Caco-2 (cell line): ENCODE measurements around the gene NRCAM. TPM values are rescaled to one million over a fixed set of nuclear protein-coding genes. Genes with fewer than 3 reads are reported as not detected.

Experiments
- BruUV-seq: library from RNA; stranded (reverse); fragments of 400-500 nt; replicated peaks from 2 replicates; lab custom pipeline; 2021; lab: Mats Ljungman, UMichigan
- CTCF ChIA-PET: fragments of 300-600 bp; sonication (Branson Sonifier 250); formaldehyde crosslinking; loops from one replicate; lab custom pipeline; 2022; ENCODE audit warnings: antibody characterized with exemption; lab: Charles Lee
- POLR2A ChIA-PET: fragments of 300-600 bp; sonication (Branson Sonifier 250); formaldehyde crosslinking; loops from one replicate; lab custom pipeline; 2022; ENCODE audit warnings: antibody characterized with exemption; lab: Charles Lee
- DNase-seq, 2 experiments: peaks; one replicate each; pipeline versions ENCODE4 v3.0.0 to v3.0.0-alpha.2; 2020 to 2022
- H3K27me3 ChIP-seq: replicated peaks from 2 replicates; pipeline ENCODE4 v1.6.0; 2011; ENCODE audit warnings: low read length; ENCODE audit not compliant: control insufficient read depth, insufficient read depth
- H3K36me3 ChIP-seq: 2 replicates; pipeline ENCODE4 v1.5.1; 2011; ENCODE audit warnings: low read length; ENCODE audit not compliant: control insufficient read depth, insufficient read depth
- H3K4me1 ChIP-seq: fragments of 250-450 bp; sonication (Bioruptor Pico); 2 replicates; pipeline ENCODE4 v1.5.1; 2020; ENCODE audit warnings: mild to moderate bottlenecking
- H3K4me3 ChIP-seq: 2 replicates; pipeline ENCODE4 v1.5.1; 2011; ENCODE audit warnings: low read depth, mild to moderate bottlenecking, control low read depth, low read length
- H3K9me3 ChIP-seq: fragments of 250-450 bp; sonication (Bioruptor Pico); 2 replicates; pipeline ENCODE4 v1.5.1; 2020; ENCODE audit warnings: mild to moderate bottlenecking, moderate library complexity
- H3K27ac Mint-ChIP-seq: one replicate; pipeline ENCODE4 v1.8.0; 2022; ENCODE audit warnings: mixed read lengths; ENCODE audit not compliant: unreplicated experiment
- H3K27me3 Mint-ChIP-seq: one replicate; pipeline ENCODE4 v1.8.0; 2022; ENCODE audit warnings: mixed read lengths; ENCODE audit not compliant: insufficient read depth, unreplicated experiment
- H3K36me3 Mint-ChIP-seq: one replicate; pipeline ENCODE4 v1.8.0; 2022; ENCODE audit warnings: mild to moderate bottlenecking, mixed read lengths; ENCODE audit not compliant: insufficient read depth, unreplicated experiment
- H3K4me1 Mint-ChIP-seq: one replicate; pipeline ENCODE4 v1.8.0; 2022; ENCODE audit warnings: low read depth, mixed read lengths; ENCODE audit not compliant: unreplicated experiment
- H3K4me3 Mint-ChIP-seq: one replicate; pipeline ENCODE4 v1.8.0; 2022; ENCODE audit warnings: mild to moderate bottlenecking, moderate library complexity, mixed read lengths; ENCODE audit not compliant: unreplicated experiment
- H3K9me3 Mint-ChIP-seq: one replicate; pipeline ENCODE4 v1.8.0; 2022; ENCODE audit warnings: mixed read lengths; ENCODE audit not compliant: unreplicated experiment
- CTCF ChIP-seq, 2 experiments: fragments of 200-600 bp in 1 of 2; IDR thresholded peaks; 1 replicate in 1 of 2; 2 replicates in 1 of 2; pipeline versions ENCODE4 v1.5.1 to v1.8.0; 2011 to 2022; ENCODE audit warnings: antibody characterized with exemption in 1 of 2, control low read depth in 1 of 2, inconsistent platforms in 1 of 2, low read depth in 1 of 2, low read length in 1 of 2, mild to moderate bottlenecking in 1 of 2, moderate library complexity in 1 of 2; ENCODE audit not compliant: insufficient read depth in 1 of 2, severe bottlenecking in 1 of 2, unreplicated experiment in 1 of 2
- intact Hi-C: fragments of 100-400 bp; cut with micrococcal nuclease; formaldehyde crosslinking; loops from one replicate; pipeline ENCODE4 v1.10.0; 2022; ENCODE audit not compliant: unreplicated experiment
- total RNA-seq: library from RNA; stranded (reverse); gene quantifications from 2 replicates; pipeline ENCODE4 v1.2.3, GENCODE V29; 2022

NRCAM gene
- total RNA-seq, 1 experiment from 2014 or later, result 96.2 TPM

- BruUV-seq, result no TSS peak
- Mint-ChIP-seq H3K27ac (no peak overlapping the region), H3K9me3 (peaks cover 10% of the 10 kb centered on the region), H3K4me1 (peaks cover 9% of the 10 kb centered on the region), H3K36me3 (peaks cover 14% of the 10 kb centered on the region), H3K27me3 (no peaks in the 10 kb centered on the region), H3K4me3 (no peak overlapping the region)
- ChIA-PET CTCF (no interaction called here), POLR2A (no interaction called here)
- Histone ChIP-seq H3K4me3 (no peak overlapping the region), H3K27me3 (no peaks in the 10 kb centered on the region), H3K36me3 (no peaks in the 10 kb centered on the region), H3K4me1 (no peaks in the 10 kb centered on the region), H3K9me3 (no peaks in the 10 kb centered on the region)
- intact Hi-C loops, result no loop called here
- DNase-seq, result no peak
- TF ChIP-seq CTCF (IDR thresholded peaks at IDR 0.05; ENCODE audit: insufficient read depth in 1 of 2, low read depth in 1 of 2, low read length in 1 of 2, severe bottlenecking in 1 of 2, unreplicated experiment in 1 of 2), result no peak
Measured at GRCh38 chr7:108385834-108386422, 70.3 kb downstream of the NRCAM start.

DNA sequence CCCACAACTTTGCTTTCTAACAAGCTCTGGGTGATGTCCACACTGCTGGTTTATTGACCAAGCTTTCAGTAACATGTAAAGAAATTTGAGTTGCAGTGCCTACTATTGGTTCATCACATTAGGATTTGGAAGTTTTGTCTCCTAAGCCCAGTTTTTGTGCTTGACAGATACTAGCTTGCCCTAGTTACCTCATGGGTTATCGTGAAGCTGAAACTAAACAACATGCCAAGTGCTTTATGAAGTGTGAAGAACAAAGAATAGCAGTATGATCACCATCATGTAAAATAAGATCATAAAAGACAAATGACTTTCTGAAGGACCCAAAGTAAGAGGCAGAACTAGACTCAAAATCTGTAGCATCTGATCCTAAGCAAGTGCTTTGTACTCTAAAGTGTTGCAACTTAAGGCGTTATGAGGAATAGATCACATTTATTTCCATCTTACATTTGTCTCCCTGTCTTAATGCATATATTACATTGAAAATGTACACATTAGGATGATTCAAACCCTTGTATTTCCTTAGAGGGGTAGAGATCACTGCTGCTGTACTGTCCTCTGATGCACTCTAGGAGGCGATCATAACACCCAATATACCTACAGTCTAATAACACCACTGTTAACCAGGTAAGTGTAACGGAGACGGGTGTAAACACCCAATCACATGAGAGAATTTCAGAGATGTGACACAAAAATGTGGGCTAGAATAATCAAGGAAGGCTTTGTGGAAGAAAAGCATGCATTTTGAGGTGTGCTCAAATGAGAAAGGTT is 71.3 kb downstream of the NRCAM start:
- CTCF ChIA-PET, result no interaction called here
- no peaks in the 10 kb centered on the region for H3K27me3 ChIP-seq
- H3K4me1 ChIP-seq, result no peaks in the 10 kb centered on the region
- H3K27me3 Mint-ChIP-seq, result no peaks in the 10 kb centered on the region
- no TSS peak for BruUV-seq
- H3K27ac Mint-ChIP-seq, result no peak overlapping the region
- H3K36me3 ChIP-seq, result no peaks in the 10 kb centered on the region
- intact Hi-C loops, result no loop called here
- no peak overlapping the region for H3K4me3 ChIP-seq
- peaks cover under 1% of the 10 kb centered on the region for H3K9me3 Mint-ChIP-seq
- TF ChIP-seq CTCF (IDR thresholded peaks at IDR 0.05; ENCODE audit: insufficient read depth in 1 of 2, low read depth in 1 of 2, low read length in 1 of 2, severe bottlenecking in 1 of 2, unreplicated experiment in 1 of 2), result peak in 1 of 2 experiments; percentile 30
- DNase-seq, result no peak
- H3K4me1 Mint-ChIP-seq, result peaks cover 9% of the 10 kb centered on the region
- no peaks in the 10 kb centered on the region for H3K9me3 ChIP-seq
- H3K36me3 Mint-ChIP-seq, result peaks cover 9% of the 10 kb centered on the region
- POLR2A ChIA-PET, result no interaction called here
- no peak overlapping the region for H3K4me3 Mint-ChIP-seq

- Mint-ChIP-seq H3K4me1 (peaks cover 23% of the 10 kb centered on the region), H3K27ac (no peak overlapping the region), H3K27me3 (no peaks in the 10 kb centered on the region), H3K36me3 (no peaks in the 10 kb centered on the region), H3K4me3 (no peak overlapping the region), H3K9me3 (no peaks in the 10 kb centered on the region)
- no TSS peak for BruUV-seq
- Histone ChIP-seq H3K36me3 (no peaks in the 10 kb centered on the region), H3K27me3 (no peaks in the 10 kb centered on the region), H3K4me1 (no peaks in the 10 kb centered on the region), H3K9me3 (no peaks in the 10 kb centered on the region), H3K4me3 (no peak overlapping the region)
- no peak for TF ChIP-seq CTCF (IDR thresholded peaks at IDR 0.05; ENCODE audit: insufficient read depth in 1 of 2, low read depth in 1 of 2, low read length in 1 of 2, severe bottlenecking in 1 of 2, unreplicated experiment in 1 of 2)
- POLR2A ChIA-PET, result no interaction called here
- no peak for DNase-seq
- intact Hi-C loops, result no loop called here
- CTCF ChIA-PET, result no interaction called here
Measured at GRCh38 chr7:108382932-108383331, 73.3 kb downstream of the NRCAM start.
